H9 (cell line): ENCODE results near the gene PRIM2. TPM values are rescaled to one million over a fixed set of nuclear protein-coding genes. Genes with fewer than 3 reads are reported as not detected.
A peak's percentile ranks its signal among the peaks of the same experiment; 100 is the strongest.
"Not testable (repeated sequence)": the region's sequence is repeated elsewhere in the genome, so short reads cannot be mapped to it uniquely, and the experiment has no call there.

Experiments used
- DNase-seq: peaks from one replicate; pipeline ENCODE4 v3.0.0-alpha.2; 2017
- H2AFZ ChIP-seq: one replicate; pipeline ENCODE4 v1.6.1; 2013; ENCODE audit warnings: mild to moderate bottlenecking, low read length, control low read depth, moderate library complexity
- H2AK5ac ChIP-seq: 2 replicates; pipeline ENCODE4 v1.6.1; 2013; ENCODE audit warnings: low read length, control low read depth, mixed read lengths; ENCODE audit not compliant: insufficient read length
- H2BK120ac ChIP-seq: one replicate; pipeline ENCODE4 v1.6.1; 2013; ENCODE audit warnings: low read depth, mild to moderate bottlenecking, low read length, control low read depth, inconsistent platforms; ENCODE audit not compliant: poor library complexity, severe bottlenecking
- H2BK12ac ChIP-seq: 2 replicates; pipeline ENCODE4 v1.6.1; 2013; ENCODE audit warnings: low read length, control low read depth, mixed read lengths, low read depth; ENCODE audit not compliant: insufficient read length
- H2BK15ac ChIP-seq: 2 replicates; pipeline ENCODE4 v1.6.1; 2013; ENCODE audit warnings: low read depth, low read length, control low read depth
- H2BK20ac ChIP-seq: one replicate; pipeline ENCODE4 v1.6.1; 2013; ENCODE audit warnings: low read depth, mild to moderate bottlenecking, low read length, control low read depth, inconsistent platforms; ENCODE audit not compliant: poor library complexity, severe bottlenecking
- H2BK5ac ChIP-seq: 2 replicates; pipeline ENCODE4 v1.6.1; 2013; ENCODE audit warnings: low read length, control low read depth, mixed read lengths; ENCODE audit not compliant: insufficient read length
- H3K14ac ChIP-seq: 2 replicates; pipeline ENCODE4 v1.6.1; 2013; ENCODE audit warnings: low read length, control low read depth; ENCODE audit not compliant: insufficient read depth
- H3K18ac ChIP-seq: 2 replicates; pipeline ENCODE4 v1.6.1; 2013; ENCODE audit warnings: low read depth, mild to moderate bottlenecking, mixed read lengths, low read length, control low read depth; ENCODE audit not compliant: insufficient read length
- H3K23ac ChIP-seq: 2 replicates; pipeline ENCODE4 v1.6.1; 2013; ENCODE audit warnings: low read length, control low read depth, mixed read lengths, low read depth; ENCODE audit not compliant: insufficient read length
- H3K23me2 ChIP-seq: 2 replicates; pipeline ENCODE4 v1.6.1; 2013; ENCODE audit warnings: low read depth, mild to moderate bottlenecking, mixed read lengths, low read length, control low read depth; ENCODE audit not compliant: insufficient read length, poor library complexity, severe bottlenecking
- H3K27ac ChIP-seq: 2 replicates; pipeline ENCODE4 v1.5.1; 2013; ENCODE audit warnings: low read length, control low read depth, mixed read lengths, low read depth; ENCODE audit not compliant: insufficient read length
- H3K27me3 ChIP-seq: 2 replicates; pipeline ENCODE4 v1.6.1; 2013; ENCODE audit warnings: low read length, control low read depth, inconsistent platforms; ENCODE audit not compliant: insufficient read depth
- H3K4ac ChIP-seq: 2 replicates; pipeline ENCODE4 v1.6.1; 2013; ENCODE audit warnings: low read depth, mild to moderate bottlenecking, control low read depth, inconsistent platforms, low read length, moderate library complexity
- H3K4me1 ChIP-seq: 2 replicates; pipeline ENCODE4 v1.6.1; 2013; ENCODE audit warnings: low read length, control low read depth, inconsistent platforms; ENCODE audit not compliant: insufficient read depth
- H3K4me2 ChIP-seq: 2 replicates; pipeline ENCODE4 v1.6.1; 2013; ENCODE audit warnings: low read length, control low read depth, mixed read lengths; ENCODE audit not compliant: insufficient read length, insufficient read depth
- H3K56ac ChIP-seq: 2 replicates; pipeline ENCODE4 v1.6.1; 2013; ENCODE audit warnings: low read depth, mild to moderate bottlenecking, mixed read lengths, low read length, control low read depth; ENCODE audit not compliant: insufficient read length
- H3K79me1 ChIP-seq: 2 replicates; pipeline ENCODE4 v1.6.1; 2013; ENCODE audit warnings: low read depth, mild to moderate bottlenecking, moderate library complexity, low read length, control low read depth, inconsistent platforms; ENCODE audit not compliant: insufficient read depth, poor library complexity, severe bottlenecking
- H3K79me2 ChIP-seq: 2 replicates; pipeline ENCODE4 v1.6.1; 2013; ENCODE audit warnings: low read length, control low read depth, inconsistent platforms; ENCODE audit not compliant: insufficient read depth
- H3K9ac ChIP-seq: 2 replicates; pipeline ENCODE4 v1.6.1; 2013; ENCODE audit warnings: low read length, control low read depth, mixed read lengths; ENCODE audit not compliant: insufficient read length; ENCODE audit errors: extremely low read depth
- H3K9me3 ChIP-seq: one replicate; pipeline ENCODE4 v1.6.1; 2013; ENCODE audit warnings: low read depth, low read length, inconsistent platforms; ENCODE audit not compliant: control insufficient read depth
- H3T11ph ChIP-seq: one replicate; pipeline ENCODE4 v1.6.1; 2013; ENCODE audit warnings: mild to moderate bottlenecking, low read length, control low read depth, inconsistent platforms
- H4K20me1 ChIP-seq: one replicate; pipeline ENCODE4 v1.6.1; 2013; ENCODE audit not compliant: control insufficient read depth, insufficient read length, insufficient read depth
- H4K5ac ChIP-seq: 2 replicates; pipeline ENCODE4 v1.6.1; 2013; ENCODE audit warnings: low read depth, mild to moderate bottlenecking, mixed read lengths, low read length, control low read depth; ENCODE audit not compliant: insufficient read length
- H4K8ac ChIP-seq: replicated peaks from 2 replicates; pipeline ENCODE4 v1.6.1; 2013; ENCODE audit warnings: low read length, control low read depth, mixed read lengths, low read depth; ENCODE audit not compliant: insufficient read length
- H4K91ac ChIP-seq: 2 replicates; pipeline ENCODE4 v1.6.1; 2013; ENCODE audit warnings: low read depth, mild to moderate bottlenecking, moderate library complexity, mixed read lengths, low read length, control low read depth; ENCODE audit not compliant: insufficient read length
- H3K27ac Mint-ChIP-seq, 3 experiments: 2 replicates in 2 of 3; 3 replicates in 1 of 3; pipeline ENCODE4 v1.8.0; 2020 to 2021; ENCODE audit warnings: mixed read lengths in 3 of 3, mild to moderate bottlenecking in 1 of 3, moderate library complexity in 1 of 3
- H3K27me3 Mint-ChIP-seq: 2 replicates; pipeline ENCODE4 v1.8.0; 2021; ENCODE audit warnings: low read depth, mild to moderate bottlenecking, moderate library complexity, mixed read lengths
- H3K36me3 Mint-ChIP-seq, 3 experiments: 2 replicates in 2 of 3; 3 replicates in 1 of 3; pipeline ENCODE4 v1.8.0; 2020 to 2021; ENCODE audit warnings: low read depth in 3 of 3, mixed read lengths in 3 of 3; ENCODE audit not compliant: insufficient read depth in 1 of 3
- H3K4me1 Mint-ChIP-seq, 2 experiments: 2 replicates each; pipeline ENCODE4 v1.8.0; 2020; ENCODE audit warnings: mixed read lengths in 2 of 2
- H3K4me3 Mint-ChIP-seq, 2 experiments: 2 replicates in 1 of 2; 3 replicates in 1 of 2; pipeline ENCODE4 v1.8.0; 2020 to 2021; ENCODE audit warnings: mild to moderate bottlenecking in 2 of 2, mixed read lengths in 2 of 2, moderate library complexity in 1 of 2
- H3K9me3 Mint-ChIP-seq, 2 experiments: 2 replicates in 1 of 2; 3 replicates in 1 of 2; pipeline ENCODE4 v1.8.0; 2020; ENCODE audit warnings: mild to moderate bottlenecking in 2 of 2, mixed read lengths in 2 of 2, moderate library complexity in 1 of 2
- WGBS: extraction: QIAGEN DNeasy Blood & Tissue Kit; methylation state at CpG from one replicate; pipeline ENCODE4 v1.1.7; 2013; ENCODE audit warnings: missing lambda C conversion rate, low lambda C conversion rate, mixed read lengths; ENCODE audit not compliant: insufficient read length; ENCODE audit errors: extremely low coverage; 5-methylcytosine and 5-hydroxymethylcytosine counted together
- total RNA-seq: library from RNA; stranded (reverse); gene quantifications from 2 replicates; pipeline ENCODE4 v1.2.1, GENCODE V29; 2021

The PRIM2 gene
- total RNA-seq, 1 experiment from 2014 or later, result 43.0 TPM

GRCh38 chr6:57445790-57446468 lies 128.5 kb downstream of the PRIM2 start:
- H3K4me1 Mint-ChIP-seq, result peaks cover 21 to 31% of the 10 kb centered on the region in 2 experiments
- not testable (repeated sequence) for H2BK12ac ChIP-seq, H3K9ac ChIP-seq, H2AFZ ChIP-seq, H3K27me3 ChIP-seq, H2BK5ac ChIP-seq, H4K20me1 ChIP-seq, H2BK15ac ChIP-seq, H3T11ph ChIP-seq, H3K4me2 ChIP-seq, H3K4me3 Mint-ChIP-seq, H2BK20ac ChIP-seq, H3K79me1 ChIP-seq, H3K4ac ChIP-seq, H3K18ac ChIP-seq, H3K14ac ChIP-seq, H2BK120ac ChIP-seq, H3K4me1 ChIP-seq, H2AK5ac ChIP-seq, H4K91ac ChIP-seq, H3K9me3 ChIP-seq, H3K27ac ChIP-seq, DNase-seq, H3K79me2 ChIP-seq, H4K8ac ChIP-seq, H3K27me3 Mint-ChIP-seq, H4K5ac ChIP-seq, H3K23ac ChIP-seq, H3K23me2 ChIP-seq, H3K56ac ChIP-seq
- H3K27ac Mint-ChIP-seq, result peak overlapping the region in 1 of 3 experiments; percentile 36; a peak in 2 of 7 replicates
- WGBS, result no CpG with 5 or more reads among the region's 2 CpGs
- H3K36me3 Mint-ChIP-seq, result peaks cover 9 to 13% (median 11%) of the 10 kb centered on the region in 3 experiments
- peaks cover 7 to 13% of the 10 kb centered on the region in 2 experiments for H3K9me3 Mint-ChIP-seq

GRCh38 chr6:57449496-57450066 lies 132.2 kb downstream of the PRIM2 start:
- not testable (repeated sequence) for H2AFZ ChIP-seq, H3K27me3 ChIP-seq, H3K18ac ChIP-seq, H4K91ac ChIP-seq, H4K20me1 ChIP-seq, H3K4me3 Mint-ChIP-seq, H2BK5ac ChIP-seq, H2BK15ac ChIP-seq, H3K4me2 ChIP-seq, H3K23me2 ChIP-seq, H2BK120ac ChIP-seq, H2AK5ac ChIP-seq, H3K79me2 ChIP-seq, H3K4ac ChIP-seq, H3K9ac ChIP-seq, DNase-seq, H3K23ac ChIP-seq, H3K56ac ChIP-seq, H3K27me3 Mint-ChIP-seq, H3K27ac Mint-ChIP-seq, H4K8ac ChIP-seq, H4K5ac ChIP-seq, H3K9me3 ChIP-seq, H2BK12ac ChIP-seq, H3K4me1 ChIP-seq, H3K14ac ChIP-seq, H3K27ac ChIP-seq, H2BK20ac ChIP-seq, H3T11ph ChIP-seq, H3K79me1 ChIP-seq
- no CpG with 5 or more reads among the region's 1 CpG for WGBS
- Mint-ChIP-seq H3K36me3 (peaks cover 17 to 20% (median 18%) of the 10 kb centered on the region in 3 experiments), H3K4me1 (peaks cover 8 to 13% of the 10 kb centered on the region in 2 experiments), H3K9me3 (peaks cover 7 to 25% of the 10 kb centered on the region in 2 experiments)
